K562 (cell line): ENCODE data around the gene PCNX2. TPM values are rescaled to one million over a fixed set of nuclear protein-coding genes. Genes with fewer than 3 reads are reported as not detected.

Experiments
- FOXA1 ChIP-seq: fragments of 450-650 bp; IDR thresholded peaks from 2 replicates; pipeline ENCODE4 v1.6.1; 2016; ENCODE audit warnings: mild to moderate bottlenecking, borderline replicate concordance
- HDAC6 ChIP-seq: IDR thresholded peaks from 2 replicates; pipeline ENCODE4 v1.6.1; 2012; ENCODE audit warnings: low read depth, mild to moderate bottlenecking, control low read depth, inconsistent platforms, low read length, moderate library complexity
- LEF1 ChIP-seq: fragments of 450-650 bp; IDR thresholded peaks from 2 replicates; pipeline ENCODE4 v1.6.1; 2016; ENCODE audit warnings: mild to moderate bottlenecking
- MTA2 ChIP-seq: fragments of 450-650 bp; IDR thresholded peaks from 2 replicates; pipeline ENCODE4 v1.6.1; 2016; ENCODE audit warnings: low read depth
- MTA3 ChIP-seq: fragments of 450-650 bp; formaldehyde crosslinking; IDR thresholded peaks from 2 replicates; pipeline ENCODE4 v1.6.1; 2017; ENCODE audit warnings: mild to moderate bottlenecking, borderline replicate concordance
- MTF1 ChIP-seq: fragments of 250-450 bp; sonication (Bioruptor Pico); IDR thresholded peaks from 2 replicates; pipeline ENCODE4 v1.9.0; 2021; ENCODE audit warnings: moderate library complexity, mild to moderate bottlenecking, inconsistent platforms, borderline replicate concordance
- RAD21 ChIP-seq, 2 experiments: fragments of 250-450 bp in 1 of 2; fragments of 450-650 bp in 1 of 2; sonication (Bioruptor Pico) in 1 of 2; formaldehyde crosslinking in 1 of 2; IDR thresholded peaks in 1 of 2; conservative IDR thresholded peaks in 1 of 2; 2 replicates each; pipeline versions ENCODE4 v1.4.0 to v1.8.0; 2020 to 2022; ENCODE audit warnings: mild to moderate bottlenecking in 2 of 2, moderate library complexity in 1 of 2
- YBX1 ChIP-seq: fragments of 450-650 bp; IDR thresholded peaks from 2 replicates; pipeline ENCODE4 v1.7.1; 2016; ENCODE audit warnings: mild to moderate bottlenecking
- ZBTB43 ChIP-seq: sonication (generic); formaldehyde crosslinking; IDR thresholded peaks from 2 replicates; pipeline ENCODE4 v1.8.0; 2023; ENCODE audit warnings: mild to moderate bottlenecking, missing genetic modification reagents
- ZNF280B ChIP-seq: fragments of 250-450 bp; sonication (Bioruptor Pico); IDR thresholded peaks from 2 replicates; pipeline ENCODE4 v1.5.1; 2021; ENCODE audit warnings: mild to moderate bottlenecking
- polyA plus RNA-seq, 8 experiments: library from polyadenylated mRNA; depleted of rRNA in 4 of 8; stranded (reverse) in 5 of 8; unstranded in 3 of 8; fragments of >200 nt; fragmentation: Nextera tagmentation in 2 of 8; fragmentation: Illumina TruSeq in 1 of 8; extraction: Ambion mirVana in 2 of 8; extraction: Trizol in 1 of 8; gene quantifications; 2 replicates each; pipeline versions ENCODE4 v1.2.1 to v1.2.3, GENCODE V29; 2011 to 2014; ENCODE audit warnings: inconsistent platforms in 1 of 8, missing spikeins in 1 of 8
- total RNA-seq, 7 experiments: library from RNA; depleted of rRNA in 6 of 7; stranded (reverse); fragments of >200 nt in 6 of 7; fragmentation: Illumina TruSeq in 2 of 7; extraction: Trizol in 2 of 7; gene quantifications; 2 replicates each; pipeline versions ENCODE4 v1.2.1 to v1.2.3, GENCODE V29; 2011 to 2021; ENCODE audit warnings: low replicate concordance in 1 of 7
- TF ChIP-seq, protein P1 (sequence below): IDR thresholded peaks from 3 replicates; pipeline ENCODE4 v1.6.1; 2011; ENCODE audit warnings: borderline replicate concordance, mild to moderate bottlenecking, moderate library complexity; ENCODE audit not compliant: insufficient read length; ENCODE audit errors: extremely low read depth
- TF ChIP-seq, protein P2 (sequence below), 2 experiments: fragments of 450-650 bp; formaldehyde crosslinking in 1 of 2; IDR thresholded peaks; 2 replicates each; pipeline versions ENCODE4 v1.4.0 to v1.6.1; 2014 to 2020; ENCODE audit warnings: mild to moderate bottlenecking in 2 of 2, borderline replicate concordance in 1 of 2, low read depth in 1 of 2

PCNX2 gene
- total and polyA plus RNA-seq, 9 of the 15 experiments (the other 6 are each of a cell fraction or from before 2014, with no cell fraction given) = 0.07 to 0.33 TPM; not detected in 7

GRCh38 chr1:233240829-233241682 lies 54.5 kb downstream of the PCNX2 start (continued):
- TF ChIP-seq MTA3 = no peak
- TF ChIP-seq RAD21 (CRISPR knock-in tag; conservative IDR thresholded peaks at IDR 0.05 in 1 of 2, IDR thresholded peaks at IDR 0.05 in 1 of 2) = peak; percentile 88 to 92
- no peak for TF ChIP-seq LEF1
- TF ChIP-seq, protein P1, sequence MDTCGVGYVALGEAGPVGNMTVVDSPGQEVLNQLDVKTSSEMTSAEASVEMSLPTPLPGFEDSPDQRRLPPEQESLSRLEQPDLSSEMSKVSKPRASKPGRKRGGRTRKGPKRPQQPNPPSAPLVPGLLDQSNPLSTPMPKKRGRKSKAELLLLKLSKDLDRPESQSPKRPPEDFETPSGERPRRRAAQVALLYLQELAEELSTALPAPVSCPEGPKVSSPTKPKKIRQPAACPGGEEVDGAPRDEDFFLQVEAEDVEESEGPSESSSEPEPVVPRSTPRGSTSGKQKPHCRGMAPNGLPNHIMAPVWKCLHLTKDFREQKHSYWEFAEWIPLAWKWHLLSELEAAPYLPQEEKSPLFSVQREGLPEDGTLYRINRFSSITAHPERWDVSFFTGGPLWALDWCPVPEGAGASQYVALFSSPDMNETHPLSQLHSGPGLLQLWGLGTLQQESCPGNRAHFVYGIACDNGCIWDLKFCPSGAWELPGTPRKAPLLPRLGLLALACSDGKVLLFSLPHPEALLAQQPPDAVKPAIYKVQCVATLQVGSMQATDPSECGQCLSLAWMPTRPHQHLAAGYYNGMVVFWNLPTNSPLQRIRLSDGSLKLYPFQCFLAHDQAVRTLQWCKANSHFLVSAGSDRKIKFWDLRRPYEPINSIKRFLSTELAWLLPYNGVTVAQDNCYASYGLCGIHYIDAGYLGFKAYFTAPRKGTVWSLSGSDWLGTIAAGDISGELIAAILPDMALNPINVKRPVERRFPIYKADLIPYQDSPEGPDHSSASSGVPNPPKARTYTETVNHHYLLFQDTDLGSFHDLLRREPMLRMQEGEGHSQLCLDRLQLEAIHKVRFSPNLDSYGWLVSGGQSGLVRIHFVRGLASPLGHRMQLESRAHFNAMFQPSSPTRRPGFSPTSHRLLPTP = no peak
- no peak for TF ChIP-seq MTA2
- TF ChIP-seq, protein P2, sequence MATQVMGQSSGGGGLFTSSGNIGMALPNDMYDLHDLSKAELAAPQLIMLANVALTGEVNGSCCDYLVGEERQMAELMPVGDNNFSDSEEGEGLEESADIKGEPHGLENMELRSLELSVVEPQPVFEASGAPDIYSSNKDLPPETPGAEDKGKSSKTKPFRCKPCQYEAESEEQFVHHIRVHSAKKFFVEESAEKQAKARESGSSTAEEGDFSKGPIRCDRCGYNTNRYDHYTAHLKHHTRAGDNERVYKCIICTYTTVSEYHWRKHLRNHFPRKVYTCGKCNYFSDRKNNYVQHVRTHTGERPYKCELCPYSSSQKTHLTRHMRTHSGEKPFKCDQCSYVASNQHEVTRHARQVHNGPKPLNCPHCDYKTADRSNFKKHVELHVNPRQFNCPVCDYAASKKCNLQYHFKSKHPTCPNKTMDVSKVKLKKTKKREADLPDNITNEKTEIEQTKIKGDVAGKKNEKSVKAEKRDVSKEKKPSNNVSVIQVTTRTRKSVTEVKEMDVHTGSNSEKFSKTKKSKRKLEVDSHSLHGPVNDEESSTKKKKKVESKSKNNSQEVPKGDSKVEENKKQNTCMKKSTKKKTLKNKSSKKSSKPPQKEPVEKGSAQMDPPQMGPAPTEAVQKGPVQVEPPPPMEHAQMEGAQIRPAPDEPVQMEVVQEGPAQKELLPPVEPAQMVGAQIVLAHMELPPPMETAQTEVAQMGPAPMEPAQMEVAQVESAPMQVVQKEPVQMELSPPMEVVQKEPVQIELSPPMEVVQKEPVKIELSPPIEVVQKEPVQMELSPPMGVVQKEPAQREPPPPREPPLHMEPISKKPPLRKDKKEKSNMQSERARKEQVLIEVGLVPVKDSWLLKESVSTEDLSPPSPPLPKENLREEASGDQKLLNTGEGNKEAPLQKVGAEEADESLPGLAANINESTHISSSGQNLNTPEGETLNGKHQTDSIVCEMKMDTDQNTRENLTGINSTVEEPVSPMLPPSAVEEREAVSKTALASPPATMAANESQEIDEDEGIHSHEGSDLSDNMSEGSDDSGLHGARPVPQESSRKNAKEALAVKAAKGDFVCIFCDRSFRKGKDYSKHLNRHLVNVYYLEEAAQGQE (IDR thresholded peaks at IDR 0.05; ENCODE audit: borderline replicate concordance) = peak; percentile 34; the same call in 1 of the 2 replicates
- TF ChIP-seq, protein P2 (CRISPR knock-in tag; IDR thresholded peaks at IDR 0.05; ENCODE audit: low read depth) = no peak
- TF ChIP-seq FOXA1 = no peak
- no peak for TF ChIP-seq MTF1 (CRISPR knock-in tag)
- no peak for TF ChIP-seq ZNF280B (CRISPR knock-in tag)
- TF ChIP-seq YBX1 = no peak
- no peak for TF ChIP-seq HDAC6
- no peak for TF ChIP-seq ZBTB43
